Ascending aorta (tissue), 2 donors: ENCODE results near the gene HLA-DRB5. TPM values are rescaled to one million over a fixed set of nuclear protein-coding genes. Genes with fewer than 3 reads are reported as not detected.

ENCODE experiments used
- DNase-seq, 2 donors: peaks; one replicate each; pipeline ENCODE4 v3.0.0-alpha.2; 2019; ENCODE audit warnings: low spot score in 2 of 2
- H3K27ac ChIP-seq, 2 donors: fragments of 200-600 bp; sonication (generic); one replicate each; pipeline ENCODE4 v1.5.1; 2016 to 2017; ENCODE audit warnings: mild to moderate bottlenecking in 1 of 2
- H3K27me3 ChIP-seq: fragments of 200-600 bp; sonication (generic); one replicate; pipeline ENCODE4 v1.5.1; 2017
- H3K36me3 ChIP-seq, 2 donors: fragments of 200-600 bp; sonication (generic); one replicate each; pipeline ENCODE4 v1.5.1; 2016
- H3K4me1 ChIP-seq, 2 donors: fragments of 200-600 bp; sonication (generic); one replicate each; pipeline ENCODE4 v1.5.1; 2016 to 2017; ENCODE audit warnings: mild to moderate bottlenecking in 1 of 2
- H3K4me3 ChIP-seq, 2 donors: fragments of 200-600 bp; sonication (generic); one replicate each; pipeline ENCODE4 v1.5.1; 2016 to 2017; ENCODE audit warnings: mild to moderate bottlenecking in 1 of 2
- H3K9me3 ChIP-seq, 2 donors: fragments of 200-600 bp; sonication (generic); one replicate each; pipeline ENCODE4 v1.5.1; 2016
- intact Hi-C: fragments of 100-400 bp; cut with DNase I; formaldehyde crosslinking; loops from one replicate; pipeline ENCODE4 v1.15.1; 2023
- total RNA-seq: library from RNA; depleted of rRNA; stranded (reverse); fragments of >200 nt; gene quantifications from one replicate; pipeline ENCODE4 v1.1.0, GENCODE V29; 2016
- TF ChIP-seq, protein P1 (sequence below), 3 experiments: fragments of 200-600 bp in 2 of 3; fragments of 450-650 bp in 1 of 3; sonication (generic) in 2 of 3; IDR thresholded peaks; one replicate each; pipeline ENCODE4 v1.5.1; 2016 to 2019; ENCODE audit warnings: antibody characterized with exemption in 3 of 3, mild to moderate bottlenecking in 1 of 3, moderate library complexity in 1 of 3

Gene HLA-DRB5
- total RNA-seq, 1 donor from 2014 or later: 19.9 TPM

DNA sequence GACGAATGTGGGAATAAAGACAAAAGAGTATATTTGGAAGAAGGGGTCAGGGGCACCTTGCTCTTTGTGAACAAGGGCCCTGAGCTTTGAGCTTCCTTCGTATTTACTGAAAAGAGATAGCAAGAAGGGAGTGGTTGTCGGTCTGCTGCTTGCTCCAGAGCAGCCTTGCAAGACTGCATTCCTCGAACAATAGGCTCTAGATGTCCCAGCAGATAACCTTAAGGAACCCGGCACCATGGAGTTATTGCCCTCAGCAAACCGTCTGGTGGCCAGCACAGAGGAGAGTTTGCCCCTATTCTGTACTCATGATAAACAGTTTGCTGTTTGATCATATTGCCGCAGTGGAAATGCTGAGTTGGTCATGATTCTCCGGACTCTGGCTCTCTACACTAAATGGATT lies 36.9 kb upstream of the HLA-DRB5 start:
- Histone ChIP-seq H3K27ac (no peak overlapping the region), H3K27me3 (no peaks in the 10 kb centered on the region), H3K36me3 (no peaks in the 10 kb centered on the region), H3K9me3 (no peaks in the 10 kb centered on the region), H3K4me3 (no peak overlapping the region), H3K4me1 (no peaks in the 10 kb centered on the region)
- DNase-seq: no peak
- intact Hi-C loops: no loop called here
- TF ChIP-seq, protein P1, sequence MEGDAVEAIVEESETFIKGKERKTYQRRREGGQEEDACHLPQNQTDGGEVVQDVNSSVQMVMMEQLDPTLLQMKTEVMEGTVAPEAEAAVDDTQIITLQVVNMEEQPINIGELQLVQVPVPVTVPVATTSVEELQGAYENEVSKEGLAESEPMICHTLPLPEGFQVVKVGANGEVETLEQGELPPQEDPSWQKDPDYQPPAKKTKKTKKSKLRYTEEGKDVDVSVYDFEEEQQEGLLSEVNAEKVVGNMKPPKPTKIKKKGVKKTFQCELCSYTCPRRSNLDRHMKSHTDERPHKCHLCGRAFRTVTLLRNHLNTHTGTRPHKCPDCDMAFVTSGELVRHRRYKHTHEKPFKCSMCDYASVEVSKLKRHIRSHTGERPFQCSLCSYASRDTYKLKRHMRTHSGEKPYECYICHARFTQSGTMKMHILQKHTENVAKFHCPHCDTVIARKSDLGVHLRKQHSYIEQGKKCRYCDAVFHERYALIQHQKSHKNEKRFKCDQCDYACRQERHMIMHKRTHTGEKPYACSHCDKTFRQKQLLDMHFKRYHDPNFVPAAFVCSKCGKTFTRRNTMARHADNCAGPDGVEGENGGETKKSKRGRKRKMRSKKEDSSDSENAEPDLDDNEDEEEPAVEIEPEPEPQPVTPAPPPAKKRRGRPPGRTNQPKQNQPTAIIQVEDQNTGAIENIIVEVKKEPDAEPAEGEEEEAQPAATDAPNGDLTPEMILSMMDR (IDR thresholded peaks at IDR 0.05): no peak

GRCh38 chr6:32565511-32565910 lies 35.4 kb upstream of the HLA-DRB5 start:
- intact Hi-C loops: no loop called here
- no peak for DNase-seq
- TF ChIP-seq, protein P1 (IDR thresholded peaks at IDR 0.05): no peak
- H3K27ac ChIP-seq: no peak overlapping the region
- no peaks in the 10 kb centered on the region for H3K9me3 ChIP-seq
- H3K4me3 ChIP-seq: no peak overlapping the region
- no peaks in the 10 kb centered on the region for H3K36me3 ChIP-seq
- no peaks in the 10 kb centered on the region for H3K4me1 ChIP-seq
- no peaks in the 10 kb centered on the region for H3K27me3 ChIP-seq

GRCh38 chr6:32562940-32563339 lies 32.9 kb upstream of the HLA-DRB5 start:
- DNase-seq: no peak
- no peak overlapping the region for H3K4me3 ChIP-seq
- no peaks in the 10 kb centered on the region for H3K36me3 ChIP-seq
- H3K4me1 ChIP-seq: no peaks in the 10 kb centered on the region
- TF ChIP-seq, protein P1 (IDR thresholded peaks at IDR 0.05): no peak
- H3K27ac ChIP-seq: no peak overlapping the region
- no peaks in the 10 kb centered on the region for H3K27me3 ChIP-seq
- no peaks in the 10 kb centered on the region for H3K9me3 ChIP-seq
- intact Hi-C loops: no loop called here

- intact Hi-C loops: no loop called here
- Histone ChIP-seq H3K4me1 (no peaks in the 10 kb centered on the region), H3K9me3 (no peaks in the 10 kb centered on the region), H3K4me3 (no peak overlapping the region), H3K36me3 (no peaks in the 10 kb centered on the region), H3K27me3 (no peaks in the 10 kb centered on the region), H3K27ac (no peak overlapping the region)
- TF ChIP-seq, protein P1 (IDR thresholded peaks at IDR 0.05): no peak
- DNase-seq: no peak
These were observed 29.7 kb upstream of the HLA-DRB5 start for GRCh38 chr6:32559747-32560146.

- TF ChIP-seq, protein P1 (IDR thresholded peaks at IDR 0.05): no peak
- no peak for DNase-seq
- intact Hi-C loops: no loop called here
These were observed 28.5 kb upstream of the HLA-DRB5 start for GRCh38 chr6:32558426-32559057.

More at GRCh38 chr6:32558426-32559057, 28.5 kb upstream of the HLA-DRB5 start:
- H3K36me3 ChIP-seq: no peaks in the 10 kb centered on the region
- H3K27me3 ChIP-seq: no peaks in the 10 kb centered on the region
- H3K27ac ChIP-seq: no peak overlapping the region
- no peaks in the 10 kb centered on the region for H3K9me3 ChIP-seq
- no peak overlapping the region for H3K4me3 ChIP-seq
- no peaks in the 10 kb centered on the region for H3K4me1 ChIP-seq
